Thoracic aorta (tissue), 2 donors: ENCODE results near the gene SLC25A13. TPM values are rescaled to one million over a fixed set of nuclear protein-coding genes. Genes with fewer than 3 reads are reported as not detected.
"Not testable (repeated sequence)": the region's sequence is repeated elsewhere in the genome, so short reads cannot be mapped to it uniquely, and the experiment has no call there.

ENCODE experiments used
- ATAC-seq: fragments of 150-250 bp; one replicate; pipeline ENCODE4 v1.8.0; 2017; ENCODE audit warnings: low read depth; ENCODE audit not compliant: insufficient number of reproducible peaks, low FRiP score
- DNase-seq: peaks from one replicate; pipeline ENCODE4 v3.0.0-alpha.2; 2020; ENCODE audit warnings: low spot score
- H3K27ac ChIP-seq, 2 donors: fragments of 200-600 bp; sonication (generic); 1 replicate in 1 of 2; 2 replicates in 1 of 2; pipeline ENCODE4 v1.5.1; 2016; ENCODE audit warnings: mild to moderate bottlenecking in 2 of 2, moderate library complexity in 2 of 2
- H3K27me3 ChIP-seq: fragments of 200-600 bp; sonication (generic); replicated peaks from 2 replicates; pipeline ENCODE4 v1.6.0; 2016; ENCODE audit warnings: mild to moderate bottlenecking; ENCODE audit not compliant: insufficient read depth
- H3K36me3 ChIP-seq: fragments of 200-600 bp; sonication (generic); one replicate; pipeline ENCODE4 v1.5.1; 2016
- H3K4me1 ChIP-seq, 2 donors: fragments of 200-600 bp; sonication (generic); 1 replicate in 1 of 2; 2 replicates in 1 of 2; pipeline versions ENCODE4 v1.5.1 to v1.6.0; 2016; ENCODE audit warnings: low read depth in 2 of 2, mild to moderate bottlenecking in 1 of 2; ENCODE audit not compliant: control insufficient read depth in 1 of 2
- H3K4me3 ChIP-seq: fragments of 200-600 bp; sonication (generic); 2 replicates; pipeline ENCODE4 v1.5.1; 2016; ENCODE audit warnings: mild to moderate bottlenecking
- H3K9me3 ChIP-seq: fragments of 200-600 bp; sonication (generic); 2 replicates; pipeline ENCODE4 v1.5.1; 2016
- CTCF ChIP-seq: fragments of 200-600 bp; sonication (generic); IDR thresholded peaks from one replicate; pipeline ENCODE4 v1.5.1; 2019; ENCODE audit warnings: antibody characterized with exemption
- total RNA-seq, 2 donors: library from RNA; depleted of rRNA; stranded (reverse); fragments of >200 nt; gene quantifications; one replicate each; pipeline versions ENCODE4 v1.1.0 to v1.2.3, GENCODE V29; 2016

The SLC25A13 gene
- 10 to 100 TPM; 18.5 to 24.2 TPM for total RNA-seq

GRCh38 chr7:96321658-96322372, at the start of gene SLC25A13:
Gene SLC25A13, minus strand, starts transcription at chr7:96322098. Its CDS starts 142 bp downstream, at chr7:96321956.
- peak; percentile 50 for DNase-seq
- no peak for TF ChIP-seq CTCF

GRCh38 chr7:96365916-96366315, 44.0 kb upstream of the SLC25A13 start:
- not testable (repeated sequence) for H3K36me3 ChIP-seq, ATAC-seq, H3K4me1 ChIP-seq, H3K4me3 ChIP-seq, H3K27ac ChIP-seq, H3K27me3 ChIP-seq, DNase-seq, H3K9me3 ChIP-seq

More at GRCh38 chr7:96321658-96322372, at the start of gene SLC25A13:
- peak; percentile 91 for ATAC-seq
- H3K4me3 ChIP-seq = peak within 1 kb of the TSS; percentile 93
- H3K27me3 ChIP-seq = no peaks in the 10 kb centered on the region
- H3K36me3 ChIP-seq = no peaks in the 10 kb centered on the region
- H3K9me3 ChIP-seq = no peaks in the 10 kb centered on the region
- H3K27ac ChIP-seq = peak within 1 kb of the TSS; percentile 87 to 90
- peaks cover 0 to 27% of the 10 kb centered on the region in 2 donors for H3K4me1 ChIP-seq

GRCh38 chr7:96361116-96361857, 39.4 kb upstream of the SLC25A13 start:
- ATAC-seq (no peak), DNase-seq (no peak)
- Histone ChIP-seq H3K9me3 (no peaks in the 10 kb centered on the region), H3K4me1 (no peaks in the 10 kb centered on the region), H3K36me3 (no peaks in the 10 kb centered on the region), H3K27ac (no peak overlapping the region), H3K27me3 (no peaks in the 10 kb centered on the region), H3K4me3 (no peak overlapping the region)
- no peak for TF ChIP-seq CTCF

- Histone ChIP-seq H3K4me1 (no peaks in the 10 kb centered on the region), H3K36me3 (no peaks in the 10 kb centered on the region), H3K27me3 (no peaks in the 10 kb centered on the region), H3K4me3 (no peak overlapping the region), H3K27ac (no peak overlapping the region), H3K9me3 (no peaks in the 10 kb centered on the region)
- DNase-seq (no peak), ATAC-seq (no peak)
- no peak for TF ChIP-seq CTCF
Measured at GRCh38 chr7:96359876-96360275, 38.0 kb upstream of the SLC25A13 start.

GRCh38 chr7:96358236-96358971, 36.5 kb upstream of the SLC25A13 start:
- not testable (repeated sequence) for H3K27ac ChIP-seq, H3K4me1 ChIP-seq, H3K27me3 ChIP-seq, ATAC-seq, H3K9me3 ChIP-seq, H3K36me3 ChIP-seq, DNase-seq, H3K4me3 ChIP-seq
